Small intestine (tissue), 7 donors: ENCODE results near the gene IRGM. TPM values are rescaled to one million over a fixed set of nuclear protein-coding genes. Genes with fewer than 3 reads are reported as not detected.
A peak's percentile ranks its signal among the peaks of the same experiment; 100 is the strongest.
"Not testable (repeated sequence)": the region's sequence is repeated elsewhere in the genome, so short reads cannot be mapped to it uniquely, and the experiment has no call there.

Source experiments
- DNase-seq, 2 donors: peaks; one replicate each; pipeline versions ENCODE4 v3.0.0 to v3.0.0-alpha.2; 2013
- FAIRE-seq: peaks from 2 replicates; lab custom pipeline; 2012; peaks lifted over from hg19 to GRCh38; lab: Jason Lieb, UNC
- H3K27ac ChIP-seq, 3 donors: one replicate each; pipeline ENCODE4 v1.5.1; 2013; ENCODE audit warnings: low read length in 2 of 3, mild to moderate bottlenecking in 2 of 3, control low read depth in 1 of 3, inconsistent platforms in 1 of 3, low read depth in 1 of 3, moderate library complexity in 1 of 3
- H3K27me3 ChIP-seq, 3 donors: one replicate each; pipeline ENCODE4 v1.6.1; 2013; ENCODE audit warnings: low read length in 3 of 3, inconsistent platforms in 1 of 3; ENCODE audit not compliant: control insufficient read depth in 3 of 3, insufficient read depth in 3 of 3
- H3K36me3 ChIP-seq, 3 donors: one replicate each; pipeline ENCODE4 v1.6.1; 2013; ENCODE audit warnings: low read length in 3 of 3, inconsistent platforms in 1 of 3, low read depth in 1 of 3, mild to moderate bottlenecking in 1 of 3, moderate library complexity in 1 of 3; ENCODE audit not compliant: control insufficient read depth in 3 of 3, insufficient read depth in 2 of 3
- H3K4me1 ChIP-seq, 3 donors: one replicate each; pipeline ENCODE4 v1.6.1; 2013; ENCODE audit warnings: low read length in 2 of 3, inconsistent platforms in 1 of 3, low read depth in 1 of 3, mild to moderate bottlenecking in 1 of 3, moderate library complexity in 1 of 3; ENCODE audit not compliant: control insufficient read depth in 3 of 3, insufficient read depth in 2 of 3
- H3K4me3 ChIP-seq, 3 donors: one replicate each; pipeline ENCODE4 v1.5.1; 2013; ENCODE audit warnings: low read length in 3 of 3, control low read depth in 1 of 3, inconsistent platforms in 1 of 3, low read depth in 1 of 3, mild to moderate bottlenecking in 1 of 3, moderate library complexity in 1 of 3
- H3K9me3 ChIP-seq, 2 donors: one replicate each; pipeline ENCODE4 v1.6.1; 2013; ENCODE audit warnings: low read depth in 1 of 2, low read length in 1 of 2; ENCODE audit not compliant: control insufficient read depth in 2 of 2, insufficient read depth in 1 of 2
- WGBS, 3 donors: extraction: QIAGEN DNeasy Blood & Tissue Kit; methylation state at CpG; one replicate each; pipeline ENCODE4 v1.1.7; 2013; 5-methylcytosine and 5-hydroxymethylcytosine counted together
- polyA plus RNA-seq, 4 donors: library from polyadenylated mRNA; stranded (reverse) in 3 of 4; unstranded in 1 of 4; fragments of 200-250 nt in 3 of 4; fragments of 120-200 nt in 1 of 4; gene quantifications; one replicate each; pipeline versions ENCODE4 v1.2.1 to v1.2.3, GENCODE V29; 2013
- donor health status: healthy with polysubstance abuse.
- donor health status: control.
- donor health status: control.
- donor health status: Bipolar disorder and iron deficiency.
- donor health status: healthy.

IRGM gene
- polyA plus RNA-seq, 4 donors, result 0.10 TPM; not detected in 3

- not testable (repeated sequence) for H3K27me3 ChIP-seq, H3K4me1 ChIP-seq, H3K27ac ChIP-seq, DNase-seq, H3K4me3 ChIP-seq, H3K36me3 ChIP-seq, FAIRE-seq, H3K9me3 ChIP-seq
- WGBS, 3 donors, result 76 to 80% (median 79%) methylated on average over 3 of the region's 3 CpGs
These were observed 14.5 kb upstream of the IRGM start for GRCh38 chr5:150831821-150832220.

- Histone ChIP-seq H3K36me3 (no peaks in the 10 kb centered on the region), H3K27ac (no peak overlapping the region), H3K9me3 (peaks cover 0 to 7% of the 10 kb centered on the region in 2 donors), H3K4me1 (no peaks in the 10 kb centered on the region), H3K27me3 (peaks cover 0 to 17% (median 0%) of the 10 kb centered on the region in 3 donors), H3K4me3 (no peak overlapping the region)
- 85 to 96% (median 92%) methylated on average over 5 of the region's 5 CpGs for WGBS, 3 donors
- FAIRE-seq (no peak), DNase-seq (no peak)
These were observed 10.3 kb upstream of the IRGM start for GRCh38 chr5:150836064-150836463.

DNA sequence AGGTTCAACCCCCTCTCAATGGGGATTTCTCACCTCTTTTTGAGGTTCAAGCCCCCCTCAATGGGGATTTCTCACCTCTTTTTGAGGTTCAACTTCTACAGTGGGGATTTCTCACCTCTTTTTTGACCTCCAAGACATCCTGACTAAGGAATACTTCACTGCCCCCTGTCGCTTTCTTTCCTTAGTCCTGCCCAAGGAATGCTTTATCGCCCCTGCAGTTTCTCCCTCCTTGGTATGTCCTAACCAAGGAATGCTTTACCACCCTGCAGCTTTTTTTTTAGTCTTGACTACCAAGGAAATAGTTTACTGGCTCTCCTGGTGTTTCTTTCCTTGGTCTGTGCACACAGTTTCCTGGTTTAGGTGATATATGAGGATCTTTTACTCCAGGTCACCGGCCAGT, 9.6 kb upstream of the IRGM start:
- no peak for FAIRE-seq
- no peak overlapping the region for H3K27ac ChIP-seq
- no peak overlapping the region for H3K4me3 ChIP-seq
- 85 to 92% (median 86%) methylated on average over 3 of the region's 3 CpGs for WGBS, 3 donors
- peaks cover 0 to 18% (median 0%) of the 10 kb centered on the region in 3 donors for H3K27me3 ChIP-seq
- DNase-seq, result no peak
- H3K36me3 ChIP-seq, result no peaks in the 10 kb centered on the region
- no peaks in the 10 kb centered on the region for H3K4me1 ChIP-seq
- peaks cover 0 to 3% of the 10 kb centered on the region in 2 donors for H3K9me3 ChIP-seq

- not testable (repeated sequence) for H3K27ac ChIP-seq, DNase-seq, H3K27me3 ChIP-seq, H3K36me3 ChIP-seq, FAIRE-seq, H3K4me3 ChIP-seq, H3K4me1 ChIP-seq, H3K9me3 ChIP-seq
- WGBS, 3 donors, result 86 to 95% (median 88%) methylated on average over 18 to 32 of the region's 32 CpGs
These were observed 999 bp upstream of the IRGM start for GRCh38 chr5:150845185-150845859.

GRCh38 chr5:150846654-150847333, 473 bp downstream of the IRGM start:
- 52 to 61% (median 53%) methylated on average over 22 of the region's 22 CpGs for WGBS, 3 donors
- no peaks in the 10 kb centered on the region for H3K9me3 ChIP-seq
- DNase-seq (peak; percentile 87 to 91), FAIRE-seq (no peak)
- H3K27ac ChIP-seq, result no peak overlapping the region
- no peaks in the 10 kb centered on the region for H3K4me1 ChIP-seq
- H3K27me3 ChIP-seq, result no peaks in the 10 kb centered on the region
- no peak overlapping the region for H3K4me3 ChIP-seq
- no peaks in the 10 kb centered on the region for H3K36me3 ChIP-seq

GRCh38 chr5:150847334-150847695, 994 bp downstream of the IRGM start:
- Histone ChIP-seq H3K27ac (no peak overlapping the region), H3K4me1 (no peaks in the 10 kb centered on the region), H3K4me3 (no peak overlapping the region), H3K9me3 (no peaks in the 10 kb centered on the region), H3K27me3 (no peaks in the 10 kb centered on the region), H3K36me3 (no peaks in the 10 kb centered on the region)
- FAIRE-seq, result no peak
- DNase-seq, result peak in 1 of 2 donors; percentile 2
- WGBS, 3 donors, result 49 to 57% (median 55%) methylated on average over 5 of the region's 5 CpGs

GRCh38 chr5:150848271-150848670, 1.9 kb downstream of the IRGM start:
- Histone ChIP-seq H3K27me3 (no peaks in the 10 kb centered on the region), H3K9me3 (no peaks in the 10 kb centered on the region), H3K4me1 (no peaks in the 10 kb centered on the region), H3K4me3 (no peak overlapping the region), H3K27ac (no peak overlapping the region), H3K36me3 (no peaks in the 10 kb centered on the region)
- 64 to 79% (median 73%) methylated on average over 4 of the region's 4 CpGs for WGBS, 3 donors
- FAIRE-seq (no peak), DNase-seq (no peak)

DNA sequence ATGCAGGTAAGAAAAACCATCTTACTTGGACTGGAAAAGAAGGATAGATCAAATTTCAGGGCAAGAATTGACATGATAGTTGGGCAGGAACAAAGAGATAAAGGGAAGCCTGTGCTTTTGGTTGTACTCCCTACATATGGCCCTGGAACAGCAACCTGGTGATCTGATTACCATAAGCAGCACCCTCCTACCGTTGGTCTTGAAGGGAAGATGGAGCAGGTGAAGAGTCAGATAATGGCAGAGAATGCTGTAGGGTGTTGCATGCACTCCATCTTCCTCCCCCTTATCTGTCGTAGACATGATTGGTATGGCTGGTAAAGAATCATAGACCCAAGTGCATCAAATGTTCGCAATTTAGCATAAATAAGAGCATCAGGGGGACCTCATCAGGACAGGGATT, 4.7 kb downstream of the IRGM start:
- Histone ChIP-seq H3K4me3 (no peak overlapping the region), H3K27ac (no peak overlapping the region), H3K9me3 (no peaks in the 10 kb centered on the region), H3K27me3 (no peaks in the 10 kb centered on the region), H3K4me1 (no peaks in the 10 kb centered on the region), H3K36me3 (no peaks in the 10 kb centered on the region)
- 59 to 72% (median 63%) methylated on average over 3 of the region's 3 CpGs for WGBS, 3 donors
- FAIRE-seq, result no peak
- no peak for DNase-seq
